Panc1 (cell line): ENCODE results near the gene PIK3R6. TPM values are rescaled to one million over a fixed set of nuclear protein-coding genes. Genes with fewer than 3 reads are reported as not detected.

Experiments used
- ATAC-seq: fragments of 200-7000 bp; cut with Tn5 transposase; 2 replicates; pipeline ENCODE4 v1.9.1; 2020; ENCODE audit warnings: mild to moderate bottlenecking, moderate library complexity
- BruUV-seq: library from RNA; stranded (reverse); fragments of 400-500 nt; replicated peaks from 2 replicates; lab custom pipeline; 2021; lab: Mats Ljungman, UMichigan
- CTCF ChIA-PET: fragments of 300-600 bp; sonication (Branson Sonifier 250); formaldehyde crosslinking; loops from one replicate; lab custom pipeline; 2022; ENCODE audit warnings: antibody characterized with exemption; lab: Charles Lee
- POLR2A ChIA-PET: fragments of 300-600 bp; sonication (Branson Sonifier 250); formaldehyde crosslinking; loops from one replicate; lab custom pipeline; 2022; ENCODE audit warnings: antibody characterized with exemption; lab: Charles Lee
- DNase-seq: peaks from one replicate; pipeline ENCODE4 v3.0.0-alpha.2; 2010; ENCODE audit warnings: low read depth, low spot score
- H3K27ac ChIP-seq: 2 replicates; pipeline ENCODE4 v1.5.1; 2011; ENCODE audit warnings: mild to moderate bottlenecking, low read length, inconsistent platforms
- H3K27me3 ChIP-seq: fragments of 200-500 bp; sonication (Bioruptor generic); 2 replicates; pipeline ENCODE4 v1.6.0; 2014; ENCODE audit warnings: low read length, inconsistent platforms; ENCODE audit not compliant: control insufficient read depth, insufficient read depth
- H3K36me3 ChIP-seq: fragments of 200-500 bp; sonication (Bioruptor generic); 2 replicates; pipeline ENCODE4 v1.5.1; 2014; ENCODE audit warnings: inconsistent platforms, mild to moderate bottlenecking, low read length, moderate library complexity; ENCODE audit not compliant: control insufficient read depth, insufficient read depth
- H3K4me1 ChIP-seq: 2 replicates; pipeline ENCODE4 v1.5.1; 2011; ENCODE audit warnings: inconsistent platforms, mild to moderate bottlenecking, low read length, moderate library complexity; ENCODE audit not compliant: control insufficient read depth, insufficient read depth
- H3K4me3 ChIP-seq, 2 experiments: 2 replicates each; pipeline ENCODE4 v1.5.1; 2011 to 2012; ENCODE audit warnings: low read depth in 2 of 2, low read length in 2 of 2, mild to moderate bottlenecking in 2 of 2, inconsistent platforms in 1 of 2, moderate library complexity in 1 of 2
- H3K9me3 ChIP-seq: fragments of 200-500 bp; sonication (Bioruptor generic); 2 replicates; pipeline ENCODE4 v1.5.1; 2014; ENCODE audit warnings: low read depth, mild to moderate bottlenecking, inconsistent platforms, low read length, moderate library complexity; ENCODE audit not compliant: control insufficient read depth, insufficient read depth
- CTCF ChIP-seq: fragments of 450-650 bp; IDR thresholded peaks from 2 replicates; pipeline ENCODE4 v1.5.1; 2017; ENCODE audit warnings: mild to moderate bottlenecking
- POLR2AphosphoS5 ChIP-seq: IDR thresholded peaks from 2 replicates; pipeline ENCODE4 v1.6.1; 2012; ENCODE audit warnings: mild to moderate bottlenecking, low read depth, low read length, moderate library complexity
- REST ChIP-seq, 2 experiments: IDR thresholded peaks; 2 replicates each; pipeline ENCODE4 v1.6.1; 2011 to 2012; ENCODE audit warnings: low read depth in 2 of 2, control low read depth in 1 of 2, low read length in 1 of 2, mild to moderate bottlenecking in 1 of 2, moderate library complexity in 1 of 2; ENCODE audit not compliant: insufficient read depth in 1 of 2
- SIN3A ChIP-seq: IDR thresholded peaks from 2 replicates; pipeline ENCODE4 v1.6.1; 2012; ENCODE audit warnings: low read depth, mild to moderate bottlenecking, low read length, moderate library complexity, borderline replicate concordance; ENCODE audit not compliant: insufficient read depth
- TCF7L2 ChIP-seq: IDR thresholded peaks from 2 replicates; pipeline ENCODE4 v1.6.1; 2011; ENCODE audit warnings: mild to moderate bottlenecking, low read depth, low read length, inconsistent platforms
- in situ Hi-C: cut with HindIII; loops from 2 replicates; pipeline ENCODE4 v1.10.0; 2016; ENCODE audit warnings: low sequenced_read_pairs, low pct_unique_long_range_greater_than_20kb
- intact Hi-C: fragments of 100-400 bp; cut with micrococcal nuclease; formaldehyde crosslinking; loops from one replicate; pipeline ENCODE4 v1.10.0; 2022; ENCODE audit not compliant: unreplicated experiment
- total RNA-seq: library from RNA; stranded (reverse); gene quantifications from one replicate; pipeline ENCODE4 v1.2.1, GENCODE V29; 2021; ENCODE audit not compliant: unreplicated experiment

PIK3R6 gene
- total RNA-seq, 1 experiment from 2014 or later = not detected

GRCh38 chr17:8894202-8894671 is 26.8 kb upstream of the PIK3R6 start:
- Histone ChIP-seq H3K9me3 (no peaks in the 10 kb centered on the region), H3K27me3 (peaks cover 2% of the 10 kb centered on the region; the same call in 1 of the 2 replicates), H3K27ac (no peak overlapping the region), H3K36me3 (no peaks in the 10 kb centered on the region), H3K4me1 (no peaks in the 10 kb centered on the region), H3K4me3 (no peak overlapping the region)
- ChIA-PET CTCF (no interaction called here), POLR2A (interaction anchor here (0.6 kb wide), 1 partner anchor 264 kb away, joined by 5 read pairs; the partner anchor contains the start of gene MYH10)
- ATAC-seq = no peak
- no peak for DNase-seq
- intact Hi-C loops (no loop called here), in situ Hi-C loops (no loop called here)
- TF ChIP-seq POLR2AphosphoS5 (no peak), CTCF (no peak), TCF7L2 (no peak), SIN3A (no peak), REST (IDR thresholded peaks at IDR 0.05; ENCODE audit: insufficient read depth in 1 of 2, low read depth in 2 of 2, low read length in 1 of 2) (no peak)
- BruUV-seq = no TSS peak

- Histone ChIP-seq H3K9me3 (no peaks in the 10 kb centered on the region), H3K4me1 (no peaks in the 10 kb centered on the region), H3K36me3 (no peaks in the 10 kb centered on the region), H3K27me3 (peaks cover 2% of the 10 kb centered on the region; the same call in 1 of the 2 replicates), H3K27ac (no peak overlapping the region), H3K4me3 (no peak overlapping the region)
- DNase-seq (no peak), ATAC-seq (no peak)
- no peak for TF ChIP-seq POLR2AphosphoS5
- no peak for TF ChIP-seq SIN3A
- TF ChIP-seq CTCF = no peak
- TF ChIP-seq REST (IDR thresholded peaks at IDR 0.05; ENCODE audit: insufficient read depth in 1 of 2, low read depth in 2 of 2, low read length in 1 of 2) = no peak
- TF ChIP-seq TCF7L2 = no peak
- in situ Hi-C loops = no loop called here
- ChIA-PET CTCF (no interaction called here), POLR2A (interaction anchor here (0.6 kb wide), 1 partner anchor 263 kb away, joined by 5 read pairs; the partner anchor contains the start of gene MYH10)
- intact Hi-C loops = no loop called here
- no TSS peak for BruUV-seq
Measured at GRCh38 chr17:8893621-8894201, 26.2 kb upstream of the PIK3R6 start.
